HCT116 (cell line): ENCODE data around the gene PI16. TPM values are rescaled to one million over a fixed set of nuclear protein-coding genes. Genes with fewer than 3 reads are reported as not detected.

ENCODE experiments used
- ATAC-seq: fragments of 200-7000 bp; cut with Tn5 transposase; 2 replicates; pipeline ENCODE4 v1.9.1; 2020; ENCODE audit warnings: mild to moderate bottlenecking, moderate library complexity
- BruUV-seq: library from RNA; stranded (reverse); fragments of 400-500 nt; replicated peaks from 2 replicates; lab custom pipeline; 2021; lab: Mats Ljungman, UMichigan
- CTCF ChIA-PET: fragments of 300-600 bp; sonication (Branson Sonifier 250); formaldehyde crosslinking; loops from one replicate; lab custom pipeline; 2021; ENCODE audit warnings: antibody characterized with exemption; lab: Charles Lee
- POLR2A ChIA-PET: fragments of 300-600, 350-600 bp; sonication (Branson Sonifier 250); formaldehyde crosslinking; loops from one replicate; lab custom pipeline; 2021; ENCODE audit warnings: antibody characterized with exemption; lab: Charles Lee
- RAD21 ChIA-PET, 2 experiments: fragments of 300-600 bp; sonication (Branson Sonifier 250); formaldehyde crosslinking; loops; one replicate each; lab custom pipeline; 2023; ENCODE audit warnings: low total read pairs in 2 of 2; ENCODE audit not compliant: uncharacterized antibody in 2 of 2, unreplicated experiment in 2 of 2, low non-redundant PET in 1 of 2; lab: Charles Lee
- DNase-seq: peaks from one replicate; pipeline ENCODE4 v3.0.0-alpha.2; 2010; ENCODE audit warnings: low read depth, low spot score
- H2AFZ ChIP-seq: fragments of 200-600 bp; shearing (Covaris generic), sonication (generic); 2 replicates; pipeline ENCODE4 v1.6.1; 2017; ENCODE audit warnings: low read depth, mixed run types, mixed read lengths, antibody characterized with exemption, low read length; ENCODE audit not compliant: poor library complexity, severe bottlenecking
- H3K27ac ChIP-seq: 2 replicates; pipeline ENCODE4 v1.5.1; 2012; ENCODE audit warnings: low read depth, low read length
- H3K27me3 ChIP-seq: fragments of 200-600 bp; sonication (generic); 2 replicates; pipeline ENCODE4 v1.6.1; 2016; ENCODE audit warnings: mixed run types, low read length, mixed read lengths; ENCODE audit not compliant: insufficient read depth
- H3K36me3 ChIP-seq, 2 experiments: fragments of 200-500 bp in 1 of 2; fragments of 200-600 bp in 1 of 2; sonication (Bioruptor generic) in 1 of 2; sonication (generic) in 1 of 2; 2 replicates each; pipeline versions ENCODE4 v1.5.1 to v1.6.1; 2014 to 2016; ENCODE audit warnings: low read length in 2 of 2, inconsistent platforms in 1 of 2, mixed read lengths in 1 of 2, mixed run types in 1 of 2; ENCODE audit not compliant: insufficient read depth in 2 of 2, control insufficient read depth in 1 of 2
- H3K4me1 ChIP-seq, 2 experiments: fragments of 200-600 bp in 1 of 2; sonication (generic) in 1 of 2; 2 replicates each; pipeline versions ENCODE4 v1.5.1 to v1.6.1; 2012 to 2017; ENCODE audit warnings: low read length in 2 of 2, inconsistent platforms in 1 of 2, mild to moderate bottlenecking in 1 of 2, mixed read lengths in 1 of 2, mixed run types in 1 of 2, moderate library complexity in 1 of 2; ENCODE audit not compliant: insufficient read depth in 2 of 2, control insufficient read depth in 1 of 2
- H3K4me2 ChIP-seq: fragments of 200-600 bp; sonication (generic); 2 replicates; pipeline ENCODE4 v1.6.1; 2017; ENCODE audit warnings: mixed run types, low read length, mixed read lengths
- H3K4me3 ChIP-seq, 2 experiments: fragments of 200-600 bp in 1 of 2; sonication (generic) in 1 of 2; replicated peaks in 1 of 2; 2 replicates each; pipeline ENCODE4 v1.5.1; 2011 to 2016; ENCODE audit warnings: low read length in 2 of 2, control low read depth in 1 of 2, low read depth in 1 of 2, mild to moderate bottlenecking in 1 of 2, mixed read lengths in 1 of 2, mixed run types in 1 of 2
- H3K79me2 ChIP-seq: fragments of 200-600 bp; sonication (generic); 2 replicates; pipeline ENCODE4 v1.6.1; 2017; ENCODE audit warnings: mild to moderate bottlenecking, mixed run types, low read length, moderate library complexity, mixed read lengths; ENCODE audit not compliant: insufficient read depth
- H3K9ac ChIP-seq: fragments of 200-600 bp; sonication (generic); 2 replicates; pipeline ENCODE4 v1.6.1; 2016; ENCODE audit warnings: low read length, mixed read lengths
- H3K9me2 ChIP-seq: fragments of 200-600 bp; sonication (generic), shearing (Covaris generic); 2 replicates; pipeline ENCODE4 v1.6.1; 2017; ENCODE audit warnings: mixed run types, mild to moderate bottlenecking, moderate library complexity; ENCODE audit not compliant: insufficient read depth
- H3K9me3 ChIP-seq, 2 experiments: fragments of 200-500 bp in 1 of 2; fragments of 200-600 bp in 1 of 2; sonication (Bioruptor generic) in 1 of 2; sonication (generic) in 1 of 2; 2 replicates each; pipeline ENCODE4 v1.6.1; 2014 to 2017; ENCODE audit warnings: low read length in 2 of 2, mixed read lengths in 2 of 2, inconsistent platforms in 1 of 2, low read depth in 1 of 2, mild to moderate bottlenecking in 1 of 2, mixed run types in 1 of 2, moderate library complexity in 1 of 2; ENCODE audit not compliant: control insufficient read depth in 1 of 2, insufficient read depth in 1 of 2
- H4K20me1 ChIP-seq: fragments of 200-600 bp; sonication (generic), shearing (Covaris generic); 2 replicates; pipeline ENCODE4 v1.6.1; 2017; ENCODE audit warnings: mixed run types, mild to moderate bottlenecking, moderate library complexity; ENCODE audit not compliant: insufficient read depth
- CBX3 ChIP-seq: IDR thresholded peaks from 2 replicates; pipeline ENCODE4 v1.6.1; 2012; ENCODE audit warnings: low read depth
- ELF1 ChIP-seq: IDR thresholded peaks from 2 replicates; pipeline ENCODE4 v1.6.1; 2012; ENCODE audit warnings: low read depth, borderline replicate concordance
- EZH2 ChIP-seq: fragments of 200-600 bp; sonication (generic); IDR thresholded peaks from 2 replicates; pipeline ENCODE4 v1.6.1; 2017; ENCODE audit warnings: antibody characterized with exemption, mixed run types
- EZH2phosphoT487 ChIP-seq: fragments of 200-600 bp; IDR thresholded peaks from 2 replicates; pipeline ENCODE4 v1.6.1; 2018; ENCODE audit warnings: antibody characterized with exemption, borderline replicate concordance
- FOSL1 ChIP-seq: IDR thresholded peaks from 2 replicates; pipeline ENCODE4 v1.6.1; 2012; ENCODE audit warnings: low read depth
- POLR2A ChIP-seq: IDR thresholded peaks from 2 replicates; pipeline ENCODE4 v1.7.0; 2011; ENCODE audit warnings: borderline replicate concordance; ENCODE audit not compliant: insufficient read depth, insufficient read length; ENCODE audit errors: extremely low read depth
- TCF7L2 ChIP-seq: IDR thresholded peaks from 2 replicates; pipeline ENCODE4 v1.7.0; 2011; ENCODE audit warnings: borderline replicate concordance, inconsistent platforms; ENCODE audit not compliant: insufficient read depth, insufficient read length; ENCODE audit errors: extremely low read depth
- YY1 ChIP-seq: IDR thresholded peaks from 2 replicates; pipeline ENCODE4 v1.6.1; 2011; ENCODE audit warnings: low read length, low read depth, moderate library complexity, mild to moderate bottlenecking; ENCODE audit not compliant: insufficient replicate concordance; ENCODE audit errors: extremely low read depth
- ZFX ChIP-seq: fragments of 450-650 bp; IDR thresholded peaks from 2 replicates; pipeline ENCODE4 v1.6.1; 2017
- ZNF274 ChIP-seq: fragments of 200-500 bp; sonication (Bioruptor generic); IDR thresholded peaks from 2 replicates; pipeline ENCODE4 v1.6.1; 2014; ENCODE audit warnings: mild to moderate bottlenecking, low read depth, low read length, inconsistent platforms
- intact Hi-C: fragments of 100-400 bp; cut with micrococcal nuclease; formaldehyde crosslinking; loops from 2 replicates; pipeline ENCODE4 v1.10.0; 2022
- total RNA-seq: library from RNA; stranded (reverse); gene quantifications from one replicate; pipeline ENCODE4 v1.2.1, GENCODE V29; 2021; ENCODE audit not compliant: unreplicated experiment
- TF ChIP-seq, protein P1 (sequence below), 3 experiments: fragments of 200-600 bp in 1 of 3; sonication (generic) in 1 of 3; IDR thresholded peaks in 2 of 3; conservative IDR thresholded peaks in 1 of 3; 2 replicates each; pipeline ENCODE4 v1.5.1; 2012 to 2017; ENCODE audit warnings: low read depth in 2 of 3, low read length in 2 of 3, antibody characterized with exemption in 1 of 3, borderline replicate concordance in 1 of 3, control low read depth in 1 of 3, mild to moderate bottlenecking in 1 of 3, mixed read lengths in 1 of 3, mixed run types in 1 of 3, moderate library complexity in 1 of 3; ENCODE audit not compliant: insufficient read depth in 1 of 3
- TF ChIP-seq, protein P2 (sequence below): IDR thresholded peaks from 2 replicates; pipeline ENCODE4 v1.6.1; 2012

The PI16 gene
- total RNA-seq, 1 experiment from 2014 or later: 0.59 TPM

DNA sequence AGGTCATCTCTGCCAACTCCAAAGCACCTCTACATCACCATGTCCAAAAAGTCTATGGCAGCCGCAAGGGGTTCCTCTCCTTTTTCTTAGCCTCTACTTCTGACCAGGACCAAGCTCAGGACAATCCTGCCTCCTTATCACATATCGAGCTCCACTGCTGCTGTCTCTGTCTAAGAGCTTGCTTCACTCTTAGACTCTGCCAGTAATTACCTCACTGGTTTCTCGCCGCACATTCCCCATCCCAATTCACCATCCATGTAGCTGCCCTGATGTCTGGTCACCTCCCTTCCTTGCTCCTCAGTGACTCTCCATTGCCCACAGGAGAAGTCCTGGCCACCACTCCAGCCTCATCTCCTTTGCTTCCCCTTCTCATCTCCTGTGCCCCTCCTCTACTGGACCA, 24.1 kb upstream of the PI16 start:
- ChIA-PET POLR2A (no interaction called here), RAD21 (no interaction called here), CTCF (no interaction called here)
- Histone ChIP-seq H3K79me2 (no peaks in the 10 kb centered on the region), H3K4me2 (no peak overlapping the region), H2AFZ (no peak overlapping the region), H3K4me3 (no peak overlapping the region), H3K4me1 (peaks cover 3 to 9% of the 10 kb centered on the region in 2 experiments; a peak in 3 of 4 replicates), H4K20me1 (no peaks in the 10 kb centered on the region), H3K36me3 (no peaks in the 10 kb centered on the region), H3K27ac (no peak overlapping the region), H3K9me3 (no peaks in the 10 kb centered on the region), H3K27me3 (no peaks in the 10 kb centered on the region), H3K9me2 (no peaks in the 10 kb centered on the region), H3K9ac (no peak overlapping the region)
- intact Hi-C loops: no loop called here
- no TSS peak for BruUV-seq
- ATAC-seq: no peak
- no peak for DNase-seq
- TF ChIP-seq YY1: no peak
- no peak for TF ChIP-seq ZFX
- TF ChIP-seq ZNF274: no peak
- TF ChIP-seq, all 23 proteins: peak for 0

DNA sequence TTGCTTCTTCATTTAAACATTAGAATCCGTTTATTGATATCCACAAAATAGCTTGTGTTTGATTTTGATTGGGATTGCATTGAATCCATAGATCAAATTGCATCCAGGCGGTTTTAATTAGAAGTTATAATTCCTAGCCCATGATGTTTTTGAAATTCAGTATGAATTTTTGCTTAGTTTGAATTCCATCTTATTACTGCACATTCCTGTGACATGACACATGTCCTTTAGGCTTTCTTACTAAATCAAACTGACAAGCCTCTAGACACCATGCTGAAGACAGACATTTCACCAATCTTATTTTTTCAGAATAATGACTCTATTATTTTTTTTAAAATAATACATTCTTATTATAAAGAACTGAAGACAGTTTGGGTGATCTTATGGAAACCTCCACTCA, 21.4 kb upstream of the PI16 start:
- Histone ChIP-seq H3K9ac (no peak overlapping the region), H3K4me2 (no peak overlapping the region), H3K36me3 (no peaks in the 10 kb centered on the region), H3K9me2 (no peaks in the 10 kb centered on the region), H3K27me3 (no peaks in the 10 kb centered on the region), H3K4me1 (peaks cover 3 to 9% of the 10 kb centered on the region in 2 experiments; a peak in 3 of 4 replicates), H3K27ac (no peak overlapping the region), H3K79me2 (no peaks in the 10 kb centered on the region), H3K4me3 (no peak overlapping the region), H3K9me3 (no peaks in the 10 kb centered on the region), H4K20me1 (no peaks in the 10 kb centered on the region), H2AFZ (no peak overlapping the region)
- POLR2A ChIA-PET: no interaction called here
- intact Hi-C loops: no loop called here
- BruUV-seq: no TSS peak
- ATAC-seq (no peak), DNase-seq (no peak)
- RAD21 ChIA-PET: no interaction called here
- CTCF ChIA-PET: no interaction called here
- TF ChIP-seq TCF7L2 (no peak), POLR2A (no peak), ELF1 (no peak), CBX3 (no peak), EZH2 (no peak), FOSL1 (no peak), EZH2phosphoT487 (no peak), ZFX (no peak)
- TF ChIP-seq, protein P1, sequence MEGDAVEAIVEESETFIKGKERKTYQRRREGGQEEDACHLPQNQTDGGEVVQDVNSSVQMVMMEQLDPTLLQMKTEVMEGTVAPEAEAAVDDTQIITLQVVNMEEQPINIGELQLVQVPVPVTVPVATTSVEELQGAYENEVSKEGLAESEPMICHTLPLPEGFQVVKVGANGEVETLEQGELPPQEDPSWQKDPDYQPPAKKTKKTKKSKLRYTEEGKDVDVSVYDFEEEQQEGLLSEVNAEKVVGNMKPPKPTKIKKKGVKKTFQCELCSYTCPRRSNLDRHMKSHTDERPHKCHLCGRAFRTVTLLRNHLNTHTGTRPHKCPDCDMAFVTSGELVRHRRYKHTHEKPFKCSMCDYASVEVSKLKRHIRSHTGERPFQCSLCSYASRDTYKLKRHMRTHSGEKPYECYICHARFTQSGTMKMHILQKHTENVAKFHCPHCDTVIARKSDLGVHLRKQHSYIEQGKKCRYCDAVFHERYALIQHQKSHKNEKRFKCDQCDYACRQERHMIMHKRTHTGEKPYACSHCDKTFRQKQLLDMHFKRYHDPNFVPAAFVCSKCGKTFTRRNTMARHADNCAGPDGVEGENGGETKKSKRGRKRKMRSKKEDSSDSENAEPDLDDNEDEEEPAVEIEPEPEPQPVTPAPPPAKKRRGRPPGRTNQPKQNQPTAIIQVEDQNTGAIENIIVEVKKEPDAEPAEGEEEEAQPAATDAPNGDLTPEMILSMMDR (IDR thresholded peaks at IDR 0.05 in 2 of 3, conservative IDR thresholded peaks at IDR 0.05 in 1 of 3; ENCODE audit: borderline replicate concordance in 1 of 3, insufficient read depth in 1 of 3, low read depth in 2 of 3, low read length in 2 of 3): no peak
- TF ChIP-seq, protein P2, sequence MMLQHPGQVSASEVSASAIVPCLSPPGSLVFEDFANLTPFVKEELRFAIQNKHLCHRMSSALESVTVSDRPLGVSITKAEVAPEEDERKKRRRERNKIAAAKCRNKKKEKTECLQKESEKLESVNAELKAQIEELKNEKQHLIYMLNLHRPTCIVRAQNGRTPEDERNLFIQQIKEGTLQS: no peak
